Prostate gland (tissue), 2 donors: ENCODE measurements around the gene FLVCR1. TPM values are rescaled to one million over a fixed set of nuclear protein-coding genes. Genes with fewer than 3 reads are reported as not detected.

Source experiments
- DNase-seq: peaks from one replicate; pipeline ENCODE4 v3.0.0-alpha.2; 2019; ENCODE audit warnings: low spot score
- H3K27ac ChIP-seq, 2 donors: fragments of 200-600 bp; sonication (generic); 2 replicates each; pipeline ENCODE4 v1.5.1; 2017 to 2019
- H3K27me3 ChIP-seq: fragments of 200-600 bp; sonication (generic); replicated peaks from 2 replicates; pipeline ENCODE4 v1.5.1; 2019; ENCODE audit not compliant: insufficient read depth
- H3K36me3 ChIP-seq, 2 donors: fragments of 200-600 bp; sonication (generic); 1 replicate in 1 of 2; 2 replicates in 1 of 2; pipeline versions ENCODE4 v1.5.1 to v1.8.1; 2017 to 2019
- H3K4me1 ChIP-seq: fragments of 200-600 bp; sonication (generic); replicated peaks from 2 replicates; pipeline ENCODE4 v1.5.1; 2019
- H3K4me3 ChIP-seq, 2 donors: fragments of 200-600 bp; sonication (generic); 2 replicates each; pipeline ENCODE4 v1.5.1; 2017 to 2019
- H3K9me3 ChIP-seq: fragments of 200-600 bp; sonication (generic); 2 replicates; pipeline ENCODE4 v1.5.1; 2017
- POLR2A ChIP-seq: fragments of 450-650 bp; IDR thresholded peaks from one replicate; pipeline ENCODE4 v1.6.1; 2016; ENCODE audit warnings: antibody characterized with exemption, mild to moderate bottlenecking
- POLR2AphosphoS5 ChIP-seq: sonication (generic); formaldehyde crosslinking; IDR thresholded peaks from one replicate; pipeline ENCODE4 v1.6.1; 2017; ENCODE audit warnings: antibody characterized with exemption
- WGBS: methylation state at CpG from one replicate; pipeline ENCODE4 v1.1.5; 2018; 5-methylcytosine and 5-hydroxymethylcytosine counted together
- intact Hi-C: fragments of 100-400 bp; cut with DNase I; formaldehyde crosslinking; loops from one replicate; pipeline ENCODE4 v1.14.2; 2022
- total RNA-seq, 2 donors: library from RNA; depleted of rRNA; stranded (reverse); fragments of >200 nt; gene quantifications; one replicate each; pipeline ENCODE4 v1.1.0, GENCODE V29; 2016
- TF ChIP-seq, protein P1 (sequence below), 4 experiments: fragments of 200-600 bp in 2 of 4; fragments of 450-650 bp in 2 of 4; sonication (generic) in 2 of 4; IDR thresholded peaks; 1 replicate in 3 of 4; 2 replicates in 1 of 4; pipeline ENCODE4 v1.5.1; 2016 to 2019; ENCODE audit warnings: antibody characterized with exemption in 4 of 4, mild to moderate bottlenecking in 2 of 4, moderate library complexity in 2 of 4

FLVCR1 gene
- total RNA-seq, 2 donors from 2014 or later, result 11.1 to 13.4 TPM

DNA sequence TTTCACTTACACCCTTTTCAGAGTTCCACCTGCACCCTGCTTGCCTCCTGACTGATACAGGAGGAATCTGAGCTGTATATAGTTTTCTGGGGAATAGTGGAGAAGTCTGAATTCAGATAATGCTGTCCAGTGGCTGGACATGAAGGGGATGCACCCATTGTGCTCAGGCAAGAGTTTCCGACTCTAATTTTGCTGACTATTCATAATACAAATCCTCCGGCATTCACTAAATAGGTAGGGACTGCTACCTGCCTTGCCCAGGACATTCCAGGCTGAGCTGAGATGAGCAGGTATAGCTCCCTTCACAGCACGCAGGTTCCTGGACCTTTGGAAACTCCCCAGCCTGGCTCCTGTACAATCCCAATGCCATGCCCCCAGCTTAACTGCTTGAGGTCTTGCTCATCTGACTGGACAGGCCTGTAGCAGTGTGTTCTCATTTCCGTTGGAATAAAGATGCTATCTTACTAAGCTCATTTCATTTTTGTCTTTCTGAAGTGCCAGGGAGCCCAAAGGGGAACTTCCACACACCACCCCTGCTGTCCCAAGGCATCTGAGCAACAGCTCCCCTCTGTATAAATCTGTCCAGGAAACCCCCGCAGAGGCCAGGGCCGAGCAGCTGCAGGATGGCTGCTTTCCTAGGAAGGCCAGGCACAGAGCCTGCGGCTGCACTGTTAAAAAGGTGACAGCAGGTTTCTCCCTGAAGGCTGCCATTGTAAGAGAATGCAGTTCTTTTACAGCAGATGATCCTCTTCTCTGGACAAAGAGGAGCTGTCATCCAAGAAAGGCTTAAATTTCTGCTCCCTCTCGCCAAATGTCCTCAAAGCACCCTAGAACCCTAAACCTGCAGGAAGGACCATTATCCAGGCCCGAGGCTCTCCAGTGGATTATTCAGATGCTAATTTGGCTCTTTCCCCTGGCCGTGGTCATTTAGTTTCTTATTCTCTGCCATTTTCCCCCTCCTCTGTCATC lies 70.5 kb downstream of the FLVCR1 start:
- intact Hi-C loops, result no loop called here
- TF ChIP-seq POLR2AphosphoS5 (no peak), POLR2A (no peak)
- TF ChIP-seq, protein P1, sequence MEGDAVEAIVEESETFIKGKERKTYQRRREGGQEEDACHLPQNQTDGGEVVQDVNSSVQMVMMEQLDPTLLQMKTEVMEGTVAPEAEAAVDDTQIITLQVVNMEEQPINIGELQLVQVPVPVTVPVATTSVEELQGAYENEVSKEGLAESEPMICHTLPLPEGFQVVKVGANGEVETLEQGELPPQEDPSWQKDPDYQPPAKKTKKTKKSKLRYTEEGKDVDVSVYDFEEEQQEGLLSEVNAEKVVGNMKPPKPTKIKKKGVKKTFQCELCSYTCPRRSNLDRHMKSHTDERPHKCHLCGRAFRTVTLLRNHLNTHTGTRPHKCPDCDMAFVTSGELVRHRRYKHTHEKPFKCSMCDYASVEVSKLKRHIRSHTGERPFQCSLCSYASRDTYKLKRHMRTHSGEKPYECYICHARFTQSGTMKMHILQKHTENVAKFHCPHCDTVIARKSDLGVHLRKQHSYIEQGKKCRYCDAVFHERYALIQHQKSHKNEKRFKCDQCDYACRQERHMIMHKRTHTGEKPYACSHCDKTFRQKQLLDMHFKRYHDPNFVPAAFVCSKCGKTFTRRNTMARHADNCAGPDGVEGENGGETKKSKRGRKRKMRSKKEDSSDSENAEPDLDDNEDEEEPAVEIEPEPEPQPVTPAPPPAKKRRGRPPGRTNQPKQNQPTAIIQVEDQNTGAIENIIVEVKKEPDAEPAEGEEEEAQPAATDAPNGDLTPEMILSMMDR (IDR thresholded peaks at IDR 0.05), result no peak
- Histone ChIP-seq H3K27me3 (no peaks in the 10 kb centered on the region), H3K9me3 (no peaks in the 10 kb centered on the region), H3K4me3 (no peak overlapping the region), H3K27ac (peak overlapping the region; percentile 39 to 49), H3K36me3 (no peaks in the 10 kb centered on the region), H3K4me1 (no peaks in the 10 kb centered on the region)
- WGBS, result 21% methylated on average over 10 of the region's 10 CpGs
- DNase-seq, result no peak

DNA sequence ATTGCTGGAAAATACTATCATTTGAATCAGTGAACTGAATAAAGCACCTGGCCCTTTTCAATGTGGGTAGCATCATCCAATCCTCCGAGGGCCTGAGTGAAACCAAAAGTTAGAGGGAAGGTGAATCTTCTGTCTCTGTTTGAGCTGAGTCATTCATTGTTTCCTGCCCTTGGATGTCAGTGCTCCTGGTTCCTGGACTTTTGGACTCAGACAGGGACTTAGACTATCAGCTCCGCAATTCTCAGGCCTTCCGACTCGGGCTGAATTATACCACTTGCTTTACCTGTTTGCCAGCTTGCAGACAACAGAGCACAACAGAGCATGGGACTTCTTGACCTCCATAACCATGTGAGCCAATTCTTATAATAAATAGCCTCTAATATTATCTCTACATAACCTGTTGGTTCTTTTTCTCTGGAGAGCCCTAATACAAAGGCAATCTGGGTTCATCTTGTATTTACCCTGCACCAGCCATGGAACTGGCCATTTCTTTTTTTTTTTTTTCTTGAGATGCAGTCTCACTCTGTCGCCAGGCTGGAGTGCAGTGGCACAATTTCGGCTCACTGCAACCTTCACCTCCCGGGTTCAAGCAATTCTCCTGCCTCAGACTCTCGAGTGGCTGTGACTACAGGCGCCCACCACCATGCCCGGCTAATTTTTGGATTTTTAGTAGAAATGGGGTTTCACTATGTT lies 73.1 kb downstream of the FLVCR1 start:
- DNase-seq, result no peak
- Histone ChIP-seq H3K36me3 (no peaks in the 10 kb centered on the region), H3K4me1 (no peaks in the 10 kb centered on the region), H3K9me3 (no peaks in the 10 kb centered on the region), H3K4me3 (no peak overlapping the region), H3K27me3 (no peaks in the 10 kb centered on the region), H3K27ac (no peak overlapping the region)
- WGBS, result 80% methylated on average over 10 of the region's 10 CpGs
- intact Hi-C loops, result no loop called here
- TF ChIP-seq POLR2A (no peak), POLR2AphosphoS5 (no peak)
- TF ChIP-seq, protein P1 (IDR thresholded peaks at IDR 0.05), result no peak

DNA sequence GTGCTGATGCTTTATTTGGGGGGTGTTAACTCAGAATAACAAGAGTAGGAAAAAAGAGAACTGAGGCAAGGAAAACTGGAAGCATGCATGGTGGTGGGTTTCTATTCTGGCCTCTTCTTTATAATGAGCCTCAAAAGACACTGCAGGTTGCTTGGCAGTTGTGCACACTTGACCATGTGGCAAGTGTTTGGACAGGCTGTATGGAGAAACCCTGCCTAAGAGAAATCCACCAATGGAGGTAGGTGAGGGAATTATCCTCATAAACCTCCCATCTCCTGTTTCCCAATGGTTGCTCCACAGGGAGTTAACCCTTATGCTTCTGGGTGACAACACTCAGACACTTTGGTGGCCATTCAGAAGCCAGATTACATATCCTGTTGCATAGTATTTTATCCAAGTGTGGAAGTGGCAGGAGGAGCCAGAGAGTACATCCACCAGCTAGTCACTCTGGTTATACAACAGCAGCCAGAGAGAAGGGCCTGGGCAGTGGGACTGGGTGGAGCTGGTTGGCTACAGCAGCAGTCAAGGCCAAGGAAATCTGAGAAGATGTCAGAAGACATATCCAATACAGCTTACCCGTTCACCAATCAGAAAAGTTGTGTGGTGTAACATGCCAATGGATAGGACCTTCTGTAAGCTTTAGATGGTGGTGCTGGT lies 75.9 kb downstream of the FLVCR1 start:
- intact Hi-C loops, result no loop called here
- no peaks in the 10 kb centered on the region for H3K4me1 ChIP-seq
- H3K36me3 ChIP-seq, result no peaks in the 10 kb centered on the region
- H3K9me3 ChIP-seq, result no peaks in the 10 kb centered on the region
- H3K27ac ChIP-seq, result no peak overlapping the region
- no peaks in the 10 kb centered on the region for H3K27me3 ChIP-seq
- DNase-seq, result no peak
- TF ChIP-seq, protein P1 (IDR thresholded peaks at IDR 0.05), result no peak
- TF ChIP-seq POLR2AphosphoS5, result no peak
- TF ChIP-seq POLR2A, result no peak
- 92% methylated on average over 1 of the region's 1 CpG for WGBS
- H3K4me3 ChIP-seq, result no peak overlapping the region

DNA sequence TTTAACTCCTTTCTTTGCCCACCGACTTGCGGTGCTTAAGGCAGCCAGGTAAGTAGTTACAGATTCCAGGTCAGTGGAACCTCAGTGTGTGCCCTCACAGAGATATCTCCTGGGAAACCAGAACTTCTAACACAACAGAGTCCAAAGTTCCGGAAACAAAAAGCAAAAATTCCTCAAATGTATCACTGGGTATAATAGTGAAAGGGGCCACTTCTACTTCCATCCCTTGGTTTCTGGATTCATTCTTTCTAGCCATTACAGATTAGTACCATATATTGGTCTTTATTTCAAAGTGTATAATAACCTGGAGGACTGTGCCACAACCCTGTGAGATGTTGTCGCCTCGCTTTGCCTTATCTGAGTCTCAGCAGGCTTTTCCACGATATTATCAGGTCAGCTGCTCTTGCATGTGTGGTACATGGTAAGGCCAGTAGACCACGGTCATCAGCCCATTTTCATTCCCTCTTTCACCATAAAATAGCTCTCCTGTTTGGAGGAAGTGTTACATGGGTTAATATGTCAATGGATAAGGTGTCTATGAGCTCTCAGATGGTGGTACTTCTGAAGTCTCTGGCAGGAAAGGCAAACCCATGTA lies 77.4 kb downstream of the FLVCR1 start:
- no peaks in the 10 kb centered on the region for H3K9me3 ChIP-seq
- WGBS, result 95% methylated on average over 7 of the region's 7 CpGs
- DNase-seq, result no peak
- H3K27me3 ChIP-seq, result no peaks in the 10 kb centered on the region
- H3K4me1 ChIP-seq, result no peaks in the 10 kb centered on the region
- TF ChIP-seq POLR2AphosphoS5 (no peak), POLR2A (no peak)
- TF ChIP-seq, protein P1 (IDR thresholded peaks at IDR 0.05), result no peak
- no peak overlapping the region for H3K27ac ChIP-seq
- H3K4me3 ChIP-seq, result no peak overlapping the region
- no peaks in the 10 kb centered on the region for H3K36me3 ChIP-seq
- intact Hi-C loops, result no loop called here
